ENCODE measurements around the gene NCOR2. TPM values are rescaled to one million over a fixed set of nuclear protein-coding genes. Genes with fewer than 3 reads are reported as not detected.
"Not testable (repeated sequence)": the region's sequence is repeated elsewhere in the genome, so short reads cannot be mapped to it uniquely, and the experiment has no call there.

Gene NCOR2
- polyA plus RNA-seq, 1 donor, result 74.0 TPM

GRCh38 chr12:124603100-124603541, 35.7 kb upstream of the NCOR2 start:
- no peak for DNase-seq

DNA sequence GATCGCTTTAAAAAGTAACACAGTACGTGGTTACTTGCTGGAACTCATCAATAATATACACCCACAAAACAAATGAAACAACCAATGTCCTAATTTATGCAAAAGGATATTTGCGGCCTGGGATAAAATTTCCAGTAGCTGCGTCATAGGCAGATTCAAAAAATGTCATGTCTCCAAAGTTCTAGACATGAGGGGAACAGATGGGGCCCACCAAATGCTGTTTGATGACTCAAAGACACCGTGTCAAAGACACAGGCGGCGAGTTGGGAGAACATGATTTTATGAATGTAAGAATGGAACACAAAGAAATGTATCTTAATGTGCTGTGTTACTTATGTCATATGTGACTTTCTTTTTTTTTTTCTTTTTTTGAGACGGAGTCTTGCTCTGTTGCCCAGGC, 34.3 kb upstream of the NCOR2 start:
- no peak for DNase-seq

- no peak for DNase-seq
These were observed 31.9 kb upstream of the NCOR2 start for GRCh38 chr12:124599074-124599999.

DNA sequence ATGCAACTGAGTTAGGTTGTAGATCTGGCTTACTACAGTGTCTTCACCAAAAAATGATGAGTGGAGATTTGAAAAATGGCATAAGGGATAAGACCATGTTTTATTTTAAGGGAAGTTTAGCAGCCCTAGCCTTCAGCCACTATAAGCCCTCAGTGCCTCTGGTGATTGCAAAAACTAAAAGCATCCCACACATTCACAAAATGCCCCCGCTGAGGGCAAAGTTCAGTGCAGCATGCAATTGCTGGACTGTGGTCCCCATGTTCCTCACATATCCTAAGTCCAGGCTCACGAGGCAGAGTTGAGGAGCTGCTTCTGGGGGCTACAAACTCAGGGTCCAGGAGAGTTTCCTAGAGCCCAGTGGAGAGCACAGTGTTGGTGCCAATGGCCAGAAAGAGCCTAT, 29.6 kb upstream of the NCOR2 start:
- DNase-seq, result no peak

- no peak for DNase-seq
These were observed 28.0 kb upstream of the NCOR2 start for GRCh38 chr12:124595444-124595843.

DNA sequence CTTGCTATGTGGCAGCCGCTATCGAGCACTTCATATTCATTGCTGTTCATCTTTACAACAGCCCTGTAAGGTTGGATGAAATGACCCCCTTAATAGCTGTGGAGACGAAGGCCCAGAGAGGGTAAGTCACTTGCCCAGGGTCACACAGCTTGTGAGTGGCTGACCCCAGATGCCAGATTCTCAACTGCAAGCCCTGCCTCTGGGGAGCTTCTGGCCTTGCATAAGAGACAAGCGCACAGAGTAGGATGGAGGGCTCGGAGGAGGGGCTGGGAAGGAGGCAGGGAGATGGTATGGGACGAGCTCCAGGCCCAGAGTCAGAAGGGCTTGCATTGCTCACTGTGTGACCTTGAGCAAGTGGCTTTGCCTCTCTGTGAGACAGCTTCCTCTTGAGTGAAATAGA, 27.4 kb upstream of the NCOR2 start:
- DNase-seq, result no peak

DNA sequence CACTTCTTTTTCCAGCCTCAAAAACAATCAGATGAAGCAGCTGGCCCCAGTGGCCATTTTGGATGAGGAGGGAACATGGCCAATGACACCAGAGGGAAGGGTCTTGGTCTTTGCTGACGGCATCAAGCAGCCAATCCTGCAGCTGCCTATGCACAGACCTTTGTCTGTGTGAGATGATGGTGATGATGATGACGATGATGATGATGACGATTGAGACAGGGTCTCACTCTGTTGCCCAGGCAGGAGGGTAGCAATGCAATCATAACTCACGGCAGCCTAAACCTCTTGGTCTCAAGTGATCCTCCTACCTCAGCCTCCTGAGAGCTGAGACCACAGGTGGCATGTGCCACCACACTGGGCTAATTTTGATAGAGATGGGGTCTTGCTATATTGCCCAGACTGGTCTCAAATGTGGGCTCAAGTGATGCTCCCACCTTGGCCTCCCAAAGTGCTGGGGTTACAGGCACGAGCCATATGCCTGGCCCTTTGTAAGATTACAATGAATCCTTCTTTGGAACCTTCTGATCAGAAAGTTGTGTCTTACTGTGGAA, 26.5 kb upstream of the NCOR2 start:
- DNase-seq, result no peak

DNA sequence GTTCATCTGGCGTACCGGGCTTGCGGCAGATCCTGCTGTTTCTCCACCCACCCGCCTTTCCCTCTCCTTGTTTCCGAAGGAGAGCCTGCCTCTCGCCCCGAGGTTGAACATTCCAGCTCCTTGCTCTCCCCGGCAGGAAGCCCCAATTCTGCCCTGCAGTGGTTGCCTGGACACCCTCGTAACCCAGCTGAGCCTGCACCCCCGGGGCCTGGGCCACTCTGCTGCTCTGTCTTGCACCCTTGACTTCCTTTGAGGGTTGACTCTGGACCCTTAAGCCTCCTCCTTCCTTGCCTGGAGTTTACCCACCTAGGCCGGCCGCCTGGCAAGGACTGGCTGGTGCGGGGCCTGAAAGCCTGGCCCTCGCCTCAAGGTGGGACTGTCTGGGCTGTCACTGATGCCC, 25.8 kb upstream of the NCOR2 start:
- no peak for DNase-seq

DNA sequence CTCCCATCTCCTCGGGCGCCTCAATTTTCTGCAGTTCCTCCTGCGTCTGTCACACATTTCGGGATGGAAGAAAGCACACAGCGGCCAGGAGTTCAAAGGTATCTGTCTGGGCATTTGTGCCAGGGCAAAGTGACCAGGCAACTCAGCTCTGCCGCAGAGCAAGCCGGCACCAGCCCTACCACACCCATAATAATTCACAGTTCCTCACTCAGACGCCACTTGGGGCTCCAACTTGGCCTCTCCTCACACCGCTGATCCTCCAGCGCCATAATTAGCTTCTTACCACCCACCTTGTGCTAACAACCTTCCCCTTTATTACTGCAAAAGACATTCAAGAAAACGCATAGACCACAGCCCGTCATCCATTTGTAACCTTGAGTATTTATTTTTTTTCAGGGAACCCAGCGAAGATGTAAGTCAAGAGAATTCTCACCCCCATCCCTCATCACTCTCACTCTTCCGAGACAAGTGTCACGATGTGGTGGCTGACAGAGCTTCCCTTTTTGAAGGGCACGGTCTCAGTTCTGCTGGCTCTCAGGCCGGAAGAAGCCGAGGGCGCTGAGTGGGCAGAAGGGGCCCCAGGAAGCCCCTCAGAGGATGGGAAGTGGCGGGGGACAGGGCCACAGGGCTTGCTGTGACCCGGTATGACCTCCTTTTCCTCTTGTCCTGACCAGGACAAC, 25.2 kb upstream of the NCOR2 start:
- DNase-seq, result no peak

- DNase-seq, result no peak
These were observed 24.6 kb upstream of the NCOR2 start for GRCh38 chr12:124592050-124592449.

DNA sequence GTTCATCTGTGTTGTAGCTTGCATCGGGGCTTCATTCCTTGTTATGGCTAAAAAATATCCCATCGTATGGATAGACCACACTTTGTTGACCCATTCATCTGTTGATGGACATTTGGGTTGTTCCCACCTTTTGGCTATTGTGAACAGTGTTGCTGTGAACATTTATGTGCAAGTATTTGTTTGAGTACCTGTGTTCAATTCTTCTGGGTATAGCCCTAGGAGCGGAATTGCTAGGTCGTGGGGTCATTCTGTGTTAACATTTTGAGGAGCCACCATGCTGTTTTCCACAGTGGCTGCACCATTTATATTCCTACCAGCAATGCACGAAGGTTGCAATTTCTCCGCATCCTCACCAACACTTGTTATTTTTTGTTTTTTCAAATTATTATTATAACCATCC, 23.0 kb upstream of the NCOR2 start:
- no peak for DNase-seq

- no peak for DNase-seq
These were observed 21.4 kb upstream of the NCOR2 start for GRCh38 chr12:124588751-124589267.

- no peak for DNase-seq
These were observed 20.7 kb upstream of the NCOR2 start for GRCh38 chr12:124588018-124588634.

DNA sequence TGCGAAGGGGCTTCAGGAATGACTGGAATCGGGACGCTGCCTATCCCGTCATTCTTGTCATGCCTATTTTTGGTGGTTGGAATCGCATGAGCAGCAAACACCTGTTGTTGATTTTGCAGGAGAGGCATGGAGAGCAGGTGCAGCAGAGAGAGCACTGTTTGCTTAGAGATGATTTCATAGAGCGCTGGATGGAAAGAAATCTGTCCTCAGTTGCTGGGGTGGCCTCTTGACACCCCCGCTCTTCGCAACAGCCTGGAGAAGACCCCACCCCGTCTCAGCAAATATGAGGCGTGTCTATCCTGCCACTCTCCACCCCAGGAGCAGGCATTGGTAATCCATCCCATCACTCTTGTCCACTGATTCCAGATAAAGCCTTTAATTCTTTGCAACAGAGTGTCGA, 19.3 kb upstream of the NCOR2 start:
- DNase-seq, result no peak

DNA sequence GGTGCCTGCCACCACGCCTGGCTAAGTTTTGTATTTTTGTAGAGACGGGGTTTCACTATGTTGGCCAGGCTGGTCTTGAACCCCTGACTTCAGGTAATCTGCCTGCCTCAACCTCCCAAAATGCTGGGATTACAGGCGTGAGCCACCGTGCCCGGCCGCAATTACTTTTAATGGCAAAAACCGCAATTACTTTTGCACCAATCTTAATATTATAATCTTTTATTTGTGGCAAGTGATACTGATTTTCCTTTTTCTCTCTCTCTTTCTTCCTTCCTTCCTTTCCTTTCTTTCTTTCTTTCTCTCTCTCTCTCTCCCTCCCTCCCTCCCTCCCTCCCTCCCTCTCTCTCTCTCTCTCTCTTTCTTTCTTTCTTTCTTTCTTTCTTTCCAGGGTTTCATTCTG, 17.1 kb upstream of the NCOR2 start:
- DNase-seq, result not testable (repeated sequence)

DNA sequence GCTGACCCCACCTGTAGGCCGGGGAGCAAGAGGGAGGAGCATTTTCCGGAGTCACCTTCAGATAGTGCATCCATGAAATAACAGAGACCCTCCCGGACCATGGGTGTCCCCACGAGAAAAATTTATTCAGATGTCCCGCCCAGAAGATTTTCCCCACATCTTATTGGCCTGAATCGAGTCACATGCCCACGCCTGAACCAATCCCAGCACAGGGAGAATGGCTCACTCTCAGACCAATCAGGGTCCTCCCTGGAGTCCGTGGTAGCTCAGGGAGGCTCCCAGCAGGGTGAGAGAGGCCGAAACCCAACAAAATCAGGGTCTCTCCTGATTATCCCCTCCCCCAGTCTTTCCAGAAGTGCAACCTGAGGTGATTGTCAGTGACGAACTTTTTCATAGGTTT, 16.4 kb upstream of the NCOR2 start:
- no peak for DNase-seq

GRCh38 chr12:124582108-124582424, 14.7 kb upstream of the NCOR2 start:
- no peak for DNase-seq

DNA sequence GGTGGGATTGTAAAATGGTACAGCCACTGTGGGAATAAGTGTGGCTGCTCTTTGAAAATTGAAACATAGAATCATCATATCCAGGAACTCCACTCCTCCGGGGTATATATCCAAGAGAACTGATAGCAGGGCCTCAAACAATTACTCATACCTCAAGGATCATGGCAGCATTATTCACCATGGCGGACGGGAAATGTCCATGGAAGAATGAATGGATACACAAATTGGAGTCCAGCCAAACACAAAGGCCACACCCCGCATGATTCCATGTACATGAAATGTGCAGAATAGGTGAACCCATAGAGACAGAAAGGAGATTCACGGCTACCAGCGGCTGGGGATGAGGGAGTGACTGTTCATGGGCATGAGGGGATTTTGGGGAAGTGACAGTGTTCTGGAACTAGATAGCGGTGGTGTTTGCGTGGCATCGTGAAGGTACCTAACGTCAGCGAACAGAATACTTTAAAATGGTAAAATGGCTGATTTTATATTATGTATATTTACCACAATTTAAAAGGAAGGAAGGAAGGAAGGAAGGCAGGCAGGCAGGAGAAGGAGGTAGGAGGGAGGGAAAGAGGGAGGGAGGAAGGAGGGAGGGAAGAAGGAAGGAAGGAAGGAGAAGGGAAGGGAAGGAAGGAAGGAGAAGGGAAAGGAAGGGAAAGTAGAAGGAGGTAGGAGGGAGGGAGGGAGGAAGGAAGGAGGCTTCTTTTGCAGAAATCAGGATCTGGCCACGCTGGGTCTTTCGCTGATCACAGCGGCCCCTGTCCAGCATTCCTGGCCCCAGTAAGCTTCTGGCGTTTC, 14.1 kb upstream of the NCOR2 start:
- no peak for DNase-seq

DNA sequence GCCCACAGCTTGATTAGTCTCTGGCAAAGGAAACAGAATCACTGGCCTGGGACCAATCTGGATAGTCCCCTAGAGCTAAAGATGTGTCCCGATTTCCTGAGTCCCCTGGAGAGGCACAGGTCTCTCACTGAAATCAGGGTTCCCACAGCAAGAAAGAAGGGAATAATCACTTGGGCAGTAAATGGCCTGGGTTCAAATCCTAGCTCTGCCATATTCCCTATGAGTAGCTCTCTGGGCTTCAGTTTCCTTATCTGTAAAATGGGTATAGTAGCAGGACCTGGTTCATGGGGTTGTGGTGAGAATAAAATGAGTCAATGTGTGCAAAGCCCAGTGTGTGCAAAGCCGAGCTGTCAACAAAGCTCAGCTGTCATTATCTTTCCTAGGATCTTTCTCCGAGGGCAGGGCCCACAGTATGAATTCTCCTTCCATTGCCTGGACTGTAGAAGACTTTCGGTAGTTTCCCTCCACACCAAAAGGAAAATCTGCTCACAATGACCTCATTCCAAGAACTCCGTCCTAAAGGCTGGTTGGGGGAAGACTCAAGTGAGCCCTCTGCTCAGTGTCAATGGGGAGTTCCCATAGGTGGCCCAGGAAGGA, 12.6 kb upstream of the NCOR2 start:
- no peak for DNase-seq

GRCh38 chr12:124578854-124579253, 11.4 kb upstream of the NCOR2 start:
- DNase-seq, result no peak

GRCh38 chr12:124578445-124578844, 11.0 kb upstream of the NCOR2 start:
- DNase-seq, result no peak

Measured in left kidney (tissue), 2 donors.